HG02885 (cell line): ENCODE measurements around the gene NIN.
A peak's percentile ranks its signal among the peaks of the same experiment; 100 is the strongest.

ENCODE experiments used
- ATAC-seq: cut with Tn5 transposase; IDR thresholded peaks from one replicate; pipeline ENCODE4 v1.9.1; 2021; ENCODE audit warnings: mild to moderate bottlenecking; ENCODE audit not compliant: unreplicated experiment, poor library complexity

Gene NIN

DNA sequence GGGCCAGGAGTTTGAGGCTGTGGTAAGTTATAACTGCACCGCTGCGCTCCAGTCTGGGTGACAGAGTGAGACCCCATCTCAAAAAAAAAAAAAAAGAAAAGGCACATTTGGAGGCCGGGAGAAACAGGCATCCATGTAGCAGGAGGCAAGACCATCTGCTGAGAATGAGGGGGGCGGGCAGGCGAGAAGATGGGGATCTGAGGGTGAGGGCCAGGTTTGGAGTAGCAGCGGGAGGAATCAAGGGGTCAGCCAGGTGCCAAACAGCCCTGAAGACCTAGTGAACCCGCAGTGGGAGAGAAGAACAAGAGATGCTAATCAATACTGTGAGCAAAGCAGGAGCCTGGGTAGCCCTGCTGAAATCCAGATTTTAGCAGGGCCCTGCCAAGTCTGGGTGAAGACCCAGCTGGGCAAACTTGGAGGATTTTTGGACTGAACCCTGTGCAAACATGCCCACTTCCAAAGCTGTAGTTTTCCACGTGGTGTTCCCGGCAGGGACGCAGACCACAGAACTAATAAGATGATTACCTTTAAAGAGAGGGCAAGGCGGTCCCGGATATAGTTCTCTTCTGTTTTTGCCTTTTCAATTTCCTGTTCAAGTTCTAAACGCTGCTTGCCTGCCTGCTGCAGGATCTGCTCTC lies 61.0 kb downstream of the NIN start:
- no peak for ATAC-seq

DNA sequence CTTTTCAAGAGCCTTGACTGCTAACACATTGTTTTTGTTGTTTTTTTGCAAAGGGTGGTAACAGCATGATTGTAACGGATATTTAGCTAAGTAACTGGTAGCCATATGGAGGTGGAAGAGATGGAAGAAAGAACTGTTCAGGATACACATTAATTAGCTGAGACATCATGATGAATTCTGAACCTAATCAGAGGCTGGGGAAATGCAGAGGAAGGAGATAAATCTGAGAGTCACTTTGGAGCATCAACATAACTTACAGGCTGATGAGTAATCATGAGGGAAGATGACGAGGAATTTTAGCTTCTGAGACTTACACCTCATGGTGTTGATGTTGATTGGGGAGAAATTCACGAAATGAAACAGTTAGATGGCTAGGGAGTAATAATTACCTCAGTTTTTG lies 62.3 kb downstream of the NIN start:
- no peak for ATAC-seq

DNA sequence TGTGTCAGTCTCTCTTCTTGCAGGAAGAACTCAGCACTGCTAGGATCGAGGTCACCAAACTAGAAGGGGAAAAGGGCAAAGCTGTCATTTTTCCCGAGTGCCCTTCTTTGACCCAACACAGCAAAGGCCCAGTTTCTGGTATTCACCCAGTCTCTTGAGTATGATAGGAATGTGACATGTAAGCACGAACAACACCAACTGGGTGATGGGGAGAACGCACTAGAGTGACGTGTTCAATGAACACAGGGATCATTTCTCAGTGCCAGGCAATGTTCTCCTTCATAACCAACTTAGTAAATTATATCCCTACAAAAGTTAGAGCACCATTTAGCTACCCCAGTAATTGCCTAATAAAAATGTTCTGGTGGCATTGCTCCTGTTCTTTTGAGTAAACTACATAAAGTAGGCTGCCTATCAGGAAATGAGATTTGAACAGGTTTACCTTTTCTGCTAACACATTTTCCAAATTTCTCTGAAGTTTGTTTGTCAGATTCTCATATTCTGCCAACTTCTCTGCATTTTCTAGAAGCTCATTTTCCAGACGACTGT lies 64.5 kb downstream of the NIN start:
- ATAC-seq = no peak

DNA sequence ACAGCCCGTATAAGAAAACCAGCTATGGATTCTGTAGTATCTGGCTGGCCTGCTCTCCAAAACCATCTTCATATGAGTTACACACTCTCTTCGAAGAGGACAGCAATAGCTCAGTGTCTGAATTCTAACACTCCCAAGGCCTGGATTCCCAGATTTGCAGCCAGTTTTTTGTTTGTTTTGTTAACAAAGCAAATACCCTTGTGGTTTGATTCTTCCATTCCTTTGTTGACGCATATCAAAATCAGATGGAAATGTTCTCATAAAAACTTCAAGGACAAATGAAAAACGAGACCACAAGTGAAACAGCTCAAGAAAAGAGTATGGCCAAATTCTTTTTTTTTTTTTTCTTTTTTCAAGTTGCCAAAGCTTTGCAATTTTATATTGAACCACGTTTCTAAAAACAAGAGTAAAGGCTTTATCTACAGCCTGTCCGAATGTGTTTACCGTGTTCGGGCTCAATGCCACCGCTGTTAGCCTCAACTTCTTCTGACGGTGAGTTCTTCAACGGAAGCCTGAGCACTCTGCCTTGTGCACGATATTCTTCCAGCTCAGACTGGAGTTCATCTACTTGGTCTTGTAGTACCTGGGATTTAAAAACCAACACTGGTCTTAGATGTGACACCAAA lies 67.5 kb downstream of the NIN start:
- ATAC-seq = no peak

DNA sequence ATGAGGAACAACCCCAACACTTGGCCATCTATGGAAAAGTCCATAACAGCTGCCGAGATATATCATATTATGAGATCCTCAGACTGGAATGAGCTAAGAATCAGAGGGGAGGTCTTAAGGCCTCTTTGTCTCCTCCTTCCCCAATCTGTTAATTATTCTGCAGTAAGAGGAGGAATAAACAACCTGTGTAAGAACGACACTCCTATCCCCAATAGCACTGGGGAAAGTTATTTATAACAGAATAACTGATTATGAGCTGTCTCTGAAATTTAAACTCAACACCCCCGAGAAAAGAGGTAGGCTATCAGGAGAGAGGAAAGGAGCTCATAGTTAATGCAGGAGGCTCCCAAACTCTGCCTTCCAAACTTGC lies 68.0 kb downstream of the NIN start:
- no peak for ATAC-seq

DNA sequence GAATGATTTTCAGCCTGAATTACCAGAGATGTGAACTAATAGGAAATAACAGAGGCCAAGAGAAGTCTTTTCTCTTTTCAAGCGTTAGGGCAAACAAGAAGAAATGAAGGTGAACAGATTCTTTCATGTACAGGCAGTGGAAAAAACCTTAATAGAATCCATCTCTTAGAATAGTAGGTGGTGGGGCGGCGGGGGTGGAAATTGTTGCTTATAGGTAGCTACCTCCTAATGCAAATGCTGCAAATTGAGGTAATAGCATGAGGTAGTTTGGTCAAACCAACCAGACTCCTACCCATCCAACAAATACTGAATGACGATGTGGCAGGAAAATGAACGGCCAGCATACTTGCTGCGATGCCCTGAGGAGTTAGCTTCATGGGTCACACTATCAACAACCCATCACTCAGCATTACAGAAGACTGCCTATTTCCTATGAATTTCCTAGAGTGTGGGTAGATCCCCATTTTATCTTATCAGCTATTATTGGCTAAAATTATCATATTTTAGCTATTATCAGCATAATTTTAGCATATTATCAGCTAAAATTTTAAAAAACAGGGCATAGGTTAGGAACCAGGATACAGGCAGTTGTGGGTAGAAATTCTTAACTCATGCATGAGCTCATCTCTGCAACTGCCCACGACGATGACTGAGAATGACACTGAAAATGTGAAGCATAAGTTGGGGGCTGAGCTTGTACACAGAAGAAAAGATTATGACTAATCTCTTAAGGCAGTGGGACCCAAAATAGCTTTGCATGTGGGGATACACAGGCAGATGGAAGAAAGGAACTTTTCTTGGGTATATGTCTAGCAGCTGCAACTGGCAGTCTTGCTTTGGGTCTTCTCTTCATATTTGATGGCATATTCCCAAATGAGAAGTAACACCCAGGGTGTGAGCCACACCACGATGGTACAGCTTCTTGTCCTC lies 68.7 kb downstream of the NIN start:
- peak; percentile 96 for ATAC-seq

DNA sequence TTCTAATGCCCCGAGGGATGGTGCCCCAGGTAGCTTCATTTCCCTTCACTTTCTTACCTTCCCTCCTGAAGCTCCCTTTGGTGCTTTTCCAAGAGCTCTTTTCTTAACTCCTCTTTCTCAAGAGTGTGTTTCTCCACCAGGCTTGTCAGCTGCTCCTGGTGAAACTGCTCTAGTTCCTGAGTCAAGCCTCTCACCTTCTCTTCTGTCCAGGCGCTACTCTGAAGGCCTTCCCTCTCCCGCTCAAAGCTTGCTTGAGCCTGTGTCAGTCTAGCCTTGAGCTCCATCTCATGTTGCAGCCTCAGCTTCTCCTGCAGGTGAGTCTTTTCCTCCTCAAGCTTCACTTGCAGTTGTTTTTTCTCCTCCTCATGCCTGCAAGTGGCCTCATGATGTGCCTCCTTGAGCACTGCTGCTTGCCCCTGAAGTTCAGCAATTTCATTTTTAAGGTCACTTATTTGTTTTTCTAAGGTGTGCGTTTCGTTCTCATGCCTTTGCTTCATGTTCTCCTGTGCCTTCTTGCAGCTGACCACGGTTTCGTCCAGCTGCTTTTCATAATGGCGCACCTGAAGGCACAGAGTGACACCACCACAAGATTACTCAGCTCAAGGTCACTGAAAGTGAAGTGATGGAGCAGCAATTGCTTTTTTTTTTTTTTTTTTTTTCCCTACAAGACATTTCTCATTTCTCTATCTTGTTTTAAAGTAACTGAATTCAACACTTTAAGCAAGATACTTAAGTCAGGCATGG lies 71.0 kb downstream of the NIN start:
- no peak for ATAC-seq

DNA sequence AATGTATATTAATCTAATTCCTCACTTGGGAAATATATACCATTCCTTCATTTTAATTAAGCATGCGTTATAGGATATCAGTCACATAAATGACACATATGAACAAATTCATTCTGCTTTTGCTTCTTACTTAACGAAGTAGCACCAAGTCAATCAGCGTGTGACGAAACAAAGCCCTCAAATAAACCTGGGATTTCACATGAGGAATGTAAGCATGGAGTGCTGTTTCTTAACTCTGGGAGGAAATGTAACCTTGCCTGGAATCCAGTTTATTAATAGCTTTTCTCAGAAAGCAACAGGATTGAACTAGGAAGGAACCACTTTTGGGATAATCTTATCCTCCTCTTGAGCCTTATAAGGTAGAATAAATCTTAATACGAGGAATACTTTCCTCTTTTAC lies 72.0 kb downstream of the NIN start:
- no peak for ATAC-seq

DNA sequence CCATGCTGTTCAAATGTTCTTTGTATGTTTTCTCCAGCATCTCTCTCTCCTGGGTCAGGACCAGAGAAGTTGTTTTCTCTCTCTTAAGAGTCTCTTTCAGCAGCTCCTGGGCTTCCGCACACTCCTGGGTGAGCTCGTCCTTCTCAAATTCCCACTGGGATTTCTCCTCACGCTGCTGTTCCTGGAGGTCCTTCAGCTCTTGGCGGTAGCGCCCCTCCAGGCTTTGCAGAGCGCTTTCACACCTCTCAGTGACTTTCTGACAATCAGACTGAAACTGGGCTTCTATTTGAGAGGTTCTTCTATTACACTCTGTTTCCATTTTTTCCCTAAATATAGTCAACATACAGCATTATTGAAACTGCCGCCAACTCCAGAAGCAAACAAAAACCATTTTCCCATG lies 72.7 kb downstream of the NIN start:
- ATAC-seq = no peak

DNA sequence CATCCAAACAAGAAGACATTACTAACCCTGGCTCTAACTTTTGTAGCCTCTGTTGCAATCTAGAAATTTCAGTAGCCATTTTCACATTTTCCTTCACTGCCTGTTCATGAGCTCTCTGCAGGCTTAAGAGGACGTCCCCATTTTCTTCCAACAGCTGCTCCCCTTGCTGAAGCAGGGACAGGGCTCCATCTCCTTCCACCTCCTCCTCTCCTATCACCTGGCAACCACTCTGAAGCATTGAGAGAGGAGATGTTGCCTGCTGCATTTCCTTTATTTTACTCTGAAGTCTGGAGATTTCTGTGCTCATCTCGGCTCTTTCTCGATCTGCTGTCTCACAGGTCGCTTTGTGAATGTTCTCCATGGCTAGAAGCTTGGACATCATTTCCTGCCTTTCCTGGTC lies 73.3 kb downstream of the NIN start:
- ATAC-seq = no peak

DNA sequence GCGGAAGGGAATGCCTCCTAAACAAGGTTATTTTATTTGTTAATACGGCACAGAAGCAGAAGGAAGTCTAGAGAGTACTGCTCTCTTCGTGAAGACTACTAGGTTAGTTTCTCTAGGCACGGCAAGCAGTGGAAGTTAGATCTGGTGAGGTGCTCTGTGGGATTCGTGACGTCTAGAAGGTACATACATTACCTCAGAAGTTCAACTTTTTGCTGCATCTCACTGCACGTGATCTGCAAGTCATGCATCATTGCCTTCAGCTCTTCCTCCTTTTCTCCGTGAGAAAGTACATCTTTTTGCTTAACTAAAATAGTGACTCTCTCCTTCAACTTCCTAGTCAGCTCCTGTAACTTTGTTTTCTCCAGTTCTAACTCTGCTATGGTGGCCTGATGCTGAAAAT lies 74.7 kb downstream of the NIN start:
- peak; percentile 52 for ATAC-seq

DNA sequence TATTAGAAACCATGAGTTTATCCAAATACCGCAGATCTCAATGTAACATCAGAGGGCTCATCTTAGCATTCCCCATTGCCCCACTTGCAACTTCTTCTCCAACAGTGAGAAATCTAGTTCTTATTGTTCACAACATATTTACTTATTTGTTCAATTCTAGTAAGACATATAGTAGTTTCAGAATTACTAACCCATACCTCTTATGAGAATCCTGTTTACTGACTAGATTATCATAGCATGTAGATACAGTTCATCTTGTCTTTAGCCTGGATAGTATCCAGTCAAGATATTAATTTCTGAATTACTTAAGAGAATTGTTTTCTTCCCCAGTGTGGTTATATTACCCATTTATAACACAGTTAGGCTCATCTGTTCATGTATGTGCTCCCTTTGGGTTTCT lies 80.6 kb downstream of the NIN start:
- ATAC-seq = no peak

DNA sequence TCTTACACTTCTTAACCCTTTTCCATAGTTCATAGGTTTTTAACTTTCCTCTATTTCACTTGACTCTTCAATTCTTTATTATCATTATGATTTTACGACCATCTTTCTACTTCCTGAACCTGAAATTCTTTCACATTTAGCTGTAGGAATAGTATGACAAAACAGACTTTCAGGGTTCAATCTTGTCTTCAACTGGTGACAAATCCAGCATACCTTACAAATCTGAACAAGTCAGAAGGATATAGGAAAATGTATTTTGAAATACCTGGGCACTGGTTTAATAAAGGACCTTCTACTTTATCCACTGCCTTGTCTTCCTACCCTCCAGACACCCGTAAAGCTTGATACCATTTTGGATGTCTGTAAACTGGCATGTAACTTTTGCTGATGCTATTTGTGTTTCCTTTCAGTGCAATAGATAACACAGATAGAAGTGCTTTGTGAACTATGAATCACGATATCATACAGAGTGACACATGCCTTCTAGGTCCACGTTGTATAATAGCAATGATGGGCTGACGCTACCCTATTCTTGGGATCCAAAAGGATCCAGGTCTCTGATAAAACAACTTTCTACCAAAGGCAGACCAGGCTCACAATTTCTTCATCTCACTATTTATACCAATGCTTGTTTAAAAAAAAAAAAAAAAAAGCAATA lies 85.4 kb downstream of the NIN start:
- no peak for ATAC-seq

DNA sequence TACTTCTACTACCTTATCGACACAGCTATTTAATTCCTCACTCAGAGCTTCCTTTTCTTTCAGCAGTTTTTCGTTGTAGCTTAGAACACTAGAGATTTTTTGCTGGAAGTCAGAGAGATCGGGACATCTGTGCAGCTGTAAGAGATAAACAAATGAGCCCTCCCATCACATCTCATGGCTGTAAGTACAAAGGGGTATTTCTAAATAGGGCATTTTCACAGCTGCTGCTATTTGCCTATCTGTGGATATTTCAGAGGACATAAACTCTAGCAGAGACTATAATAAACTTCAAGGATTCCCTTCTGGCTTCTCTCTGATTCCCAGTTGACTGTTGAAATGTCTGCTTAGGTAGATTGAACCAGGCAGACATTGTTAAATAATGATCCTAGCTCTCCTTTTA lies 86.7 kb downstream of the NIN start:
- ATAC-seq = no peak

DNA sequence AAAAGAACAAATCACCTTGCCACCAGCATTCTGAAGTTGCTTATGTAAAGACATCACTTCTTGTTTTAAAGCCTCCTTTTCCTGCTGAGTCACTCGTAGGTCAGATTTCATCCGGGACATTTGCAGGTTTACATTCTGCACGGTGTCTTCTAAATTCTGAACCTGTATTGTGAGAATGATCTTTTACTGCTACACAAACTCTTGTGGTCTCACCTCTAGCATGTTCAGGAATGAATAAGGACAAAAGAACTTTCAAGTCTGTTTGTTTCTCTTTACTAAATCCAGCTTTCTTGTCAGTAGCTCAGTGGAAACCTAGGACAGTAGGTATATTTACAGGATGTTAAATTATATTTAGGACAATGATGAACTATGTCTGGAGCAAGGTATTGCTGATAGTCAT lies 89.4 kb downstream of the NIN start:
- no peak for ATAC-seq

DNA sequence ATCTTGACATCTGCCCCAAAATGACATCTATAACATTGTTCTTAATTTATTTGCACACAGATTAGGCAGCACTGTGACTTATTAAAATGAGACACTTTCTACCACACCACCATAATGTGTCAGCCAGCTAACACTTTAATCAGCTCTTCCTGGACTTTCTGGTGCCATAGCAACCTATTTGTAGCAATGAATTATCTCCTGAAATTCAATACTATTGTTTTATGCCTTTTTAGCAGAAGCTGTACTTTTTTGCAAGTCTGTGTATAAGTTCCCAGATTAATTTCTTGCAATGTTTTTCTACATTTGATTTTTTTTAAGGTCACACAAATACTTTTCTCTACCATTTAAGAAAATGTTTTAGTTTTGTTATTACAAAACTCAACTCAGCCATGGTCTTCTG lies 90.1 kb downstream of the NIN start:
- no peak for ATAC-seq

DNA sequence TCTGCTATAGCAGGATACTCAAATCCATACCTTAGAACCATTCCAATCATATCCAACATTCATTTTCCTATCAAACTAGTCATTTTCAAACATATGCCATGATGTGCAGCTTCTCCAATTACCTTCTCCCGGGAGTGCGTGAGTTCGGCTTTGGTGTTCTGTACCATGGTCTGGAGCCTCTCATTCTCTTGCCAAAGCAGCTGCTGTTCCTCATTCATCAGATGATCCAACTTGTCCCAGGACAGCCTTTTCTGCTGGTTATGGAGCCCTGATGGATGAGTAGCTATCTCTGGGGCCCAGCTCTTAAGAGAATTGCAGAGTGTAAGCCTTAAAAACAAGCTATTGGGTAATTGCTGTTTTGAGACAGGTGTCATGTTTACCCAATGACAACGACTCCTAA lies 91.8 kb downstream of the NIN start:
- ATAC-seq = no peak

DNA sequence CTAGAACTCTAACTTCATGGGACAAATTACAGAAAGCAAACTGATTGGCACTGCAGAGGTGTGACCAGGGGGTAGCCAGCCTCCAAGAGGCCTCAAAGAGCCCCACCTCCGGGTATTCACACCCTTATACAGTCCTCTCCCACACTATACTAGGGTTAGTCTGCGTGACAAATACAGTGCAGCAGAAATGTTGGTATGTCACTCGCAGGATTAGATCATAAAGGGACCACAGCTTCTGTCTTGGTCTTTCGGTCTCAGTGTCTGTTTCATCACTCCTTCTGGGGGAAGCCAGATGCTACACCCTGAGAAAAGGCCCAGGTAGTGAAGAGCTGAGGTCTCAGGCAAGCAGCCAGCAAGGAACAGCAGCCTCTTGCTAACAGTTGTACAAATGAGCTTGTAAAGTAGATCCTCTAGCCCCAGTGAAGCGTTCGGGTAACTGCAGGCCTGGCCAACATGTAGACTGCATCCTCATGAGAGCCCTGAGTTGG lies 94.0 kb downstream of the NIN start:
- ATAC-seq = peak; percentile 87

DNA sequence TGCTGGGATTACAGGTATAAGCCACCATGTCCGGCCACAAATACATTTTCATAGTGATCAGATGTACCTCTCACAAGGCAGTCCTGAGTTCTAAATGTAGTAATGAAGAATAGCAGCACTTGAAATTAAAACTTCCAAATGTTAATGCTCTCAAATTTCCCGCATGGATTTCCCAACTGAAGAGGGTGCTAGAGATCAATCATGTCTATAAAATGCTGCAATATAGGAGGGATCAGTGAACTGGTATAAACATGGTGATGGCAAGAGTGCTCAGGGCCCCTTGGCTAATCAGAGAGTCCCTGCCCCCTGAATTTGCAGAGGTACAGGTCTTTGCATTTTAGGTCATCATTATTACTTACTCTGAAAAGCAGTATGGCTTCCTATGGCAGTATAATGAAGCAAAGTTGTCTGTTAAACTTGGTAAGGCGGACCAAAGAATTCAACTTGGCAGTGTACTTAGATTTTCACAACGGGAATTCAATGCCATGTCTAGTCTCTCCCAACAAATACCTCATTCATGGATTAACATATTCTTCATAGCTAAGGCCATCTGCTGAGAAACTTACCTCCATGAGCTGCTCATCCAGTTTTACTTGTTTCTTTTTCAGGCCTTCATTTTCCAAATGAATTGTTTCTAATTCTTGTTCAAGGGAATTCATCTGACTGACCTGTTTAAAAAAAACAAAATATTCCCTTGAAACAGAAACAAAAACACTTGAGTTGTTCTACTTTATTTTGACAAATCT lies 95.8 kb downstream of the NIN start:
- no peak for ATAC-seq
